ENCODE results near the gene PLAC9.

PLAC9 gene

GRCh38 chr10:80177781-80178636, 45.5 kb downstream of the PLAC9 start:
- DNase-seq (ENCODE audit: insufficient read length, low spot score) (no peak), FAIRE-seq (no peak)

GRCh38 chr10:80182986-80183385, 50.5 kb downstream of the PLAC9 start:
- DNase-seq (ENCODE audit: insufficient read length, low spot score), result no peak
- no peak for FAIRE-seq

- FAIRE-seq, result no peak
- DNase-seq (ENCODE audit: insufficient read length, low spot score), result no peak
Measured at GRCh38 chr10:80183436-80183835, 50.9 kb downstream of the PLAC9 start.

GRCh38 chr10:80184291-80184690, 51.8 kb downstream of the PLAC9 start:
- FAIRE-seq (no peak), DNase-seq (ENCODE audit: insufficient read length, low spot score) (no peak)

GRCh38 chr10:80185578-80186299, 53.2 kb downstream of the PLAC9 start:
- no peak for FAIRE-seq
- no peak for DNase-seq (ENCODE audit: insufficient read length, low spot score)

- FAIRE-seq, result no peak
- DNase-seq (ENCODE audit: insufficient read length, low spot score), result no peak
Measured at GRCh38 chr10:80186364-80187012, 54.0 kb downstream of the PLAC9 start.

GRCh38 chr10:80187060-80187459, 54.5 kb downstream of the PLAC9 start:
- no peak for DNase-seq (ENCODE audit: insufficient read length, low spot score)
- no peak for FAIRE-seq

- no peak for DNase-seq (ENCODE audit: insufficient read length, low spot score)
- no peak for FAIRE-seq
Measured at GRCh38 chr10:80187465-80188409, 55.2 kb downstream of the PLAC9 start.

GRCh38 chr10:80188713-80189112, 56.2 kb downstream of the PLAC9 start:
- DNase-seq (ENCODE audit: insufficient read length, low spot score) (no peak), FAIRE-seq (no peak)

- DNase-seq (ENCODE audit: insufficient read length, low spot score) (no peak), FAIRE-seq (no peak)
Measured at GRCh38 chr10:80191589-80192270, 59.2 kb downstream of the PLAC9 start.

- no peak for FAIRE-seq
- no peak for DNase-seq (ENCODE audit: insufficient read length, low spot score)
Measured at GRCh38 chr10:80192553-80192952, 60.0 kb downstream of the PLAC9 start.

GRCh38 chr10:80194373-80195045, 62.0 kb downstream of the PLAC9 start:
- no peak for FAIRE-seq
- DNase-seq (ENCODE audit: insufficient read length, low spot score), result no peak

Data from HTR-8/SVneo (cell line).